HG03060 (cell line): Measurements from ENCODE around the gene OR51M1.

Experiments
- ATAC-seq: cut with Tn5 transposase; IDR thresholded peaks from one replicate; pipeline ENCODE4 v1.9.1; 2021; ENCODE audit warnings: low read depth, moderate number of reproducible peaks; ENCODE audit not compliant: unreplicated experiment

The OR51M1 gene

GRCh38 chr11:5384335-5384734 is 723 bp downstream of the OR51M1 start:
- ATAC-seq: no peak

GRCh38 chr11:5390210-5390609 is 6.6 kb downstream of the OR51M1 start:
- no peak for ATAC-seq

GRCh38 chr11:5394091-5394490 is 10.5 kb downstream of the OR51M1 start:
- ATAC-seq: no peak

- no peak for ATAC-seq
Observed at GRCh38 chr11:5398936-5399335, 15.3 kb downstream of the OR51M1 start.

- no peak for ATAC-seq
Observed at GRCh38 chr11:5405173-5405572, 21.6 kb downstream of the OR51M1 start.

- no peak for ATAC-seq
Observed at GRCh38 chr11:5420993-5421392, 37.4 kb downstream of the OR51M1 start.

GRCh38 chr11:5421811-5422210 is 38.2 kb downstream of the OR51M1 start, which contains the start of gene OR51Q1:
Gene OR51Q1 (plus strand): TSS chr11:5422111. CDS start chr11:5422201, 90 bp downstream.
- ATAC-seq: no peak

- ATAC-seq: no peak
Observed at GRCh38 chr11:5423131-5423530, 39.5 kb downstream of the OR51M1 start.

- ATAC-seq: no peak
Observed at GRCh38 chr11:5441414-5441813, 57.8 kb downstream of the OR51M1 start, which contains the start of gene OR51I1. Gene OR51I1 (minus strand): TSS chr11:5441514. CDS start chr11:5441514, 0 bp downstream.
